IMR-90 (cell line): ENCODE measurements around the gene PCCA.

Experiments
- CHD1 ChIP-seq: IDR thresholded peaks from 2 replicates; pipeline ENCODE4 v1.6.1; 2012; ENCODE audit warnings: low read depth, low read length, improper control_type of control experiment
- CTCF ChIP-seq: conservative IDR thresholded peaks from 2 replicates; pipeline ENCODE4 v1.5.1; 2012; ENCODE audit warnings: mild to moderate bottlenecking, low read depth, low read length, improper control_type of control experiment
- FOS ChIP-seq: fragments of 150-350 bp; IDR thresholded peaks from 2 replicates; pipeline ENCODE4 v1.6.1; 2016; ENCODE audit warnings: low read depth, low read length
- MAFK ChIP-seq: IDR thresholded peaks from 2 replicates; pipeline ENCODE4 v1.6.1; 2012; ENCODE audit warnings: low read depth, low read length, improper control_type of control experiment
- MAZ ChIP-seq: IDR thresholded peaks from 2 replicates; pipeline ENCODE4 v1.6.1; 2012; ENCODE audit warnings: low read depth, mild to moderate bottlenecking, low read length, improper control_type of control experiment, moderate library complexity, borderline replicate concordance
- MXI1 ChIP-seq: IDR thresholded peaks from 2 replicates; pipeline ENCODE4 v1.6.1; 2012; ENCODE audit warnings: low read depth, mild to moderate bottlenecking, low read length, moderate library complexity, borderline replicate concordance
- POLR2A ChIP-seq: IDR thresholded peaks from 2 replicates; pipeline ENCODE4 v1.6.1; 2012; ENCODE audit warnings: mild to moderate bottlenecking, low read depth, low read length
- RAD21 ChIP-seq: IDR thresholded peaks from 2 replicates; pipeline ENCODE4 v1.6.1; 2012; ENCODE audit warnings: low read length, improper control_type of control experiment
- RCOR1 ChIP-seq: IDR thresholded peaks from 2 replicates; pipeline ENCODE4 v1.6.1; 2012; ENCODE audit warnings: mild to moderate bottlenecking, low read length, improper control_type of control experiment; ENCODE audit not compliant: insufficient replicate concordance
- RFX5 ChIP-seq: IDR thresholded peaks from 2 replicates; pipeline ENCODE4 v1.8.0; 2012; ENCODE audit warnings: low read depth, mild to moderate bottlenecking, low read length, moderate library complexity
- SMC3 ChIP-seq: fragments of 150-350 bp; IDR thresholded peaks from 2 replicates; pipeline ENCODE4 v1.6.1; 2016; ENCODE audit warnings: low read depth, mild to moderate bottlenecking, antibody characterized with exemption, low read length, moderate library complexity
- USF2 ChIP-seq: fragments of 150-350 bp; IDR thresholded peaks from 2 replicates; pipeline ENCODE4 v1.6.1; 2017; ENCODE audit warnings: mild to moderate bottlenecking, antibody characterized with exemption, low read length, low read depth
- TF ChIP-seq, protein P1 (sequence below): fragments of 150-350 bp; IDR thresholded peaks from 2 replicates; pipeline ENCODE4 v1.6.1; 2016; ENCODE audit warnings: low read depth, mild to moderate bottlenecking, low read length, moderate library complexity, borderline replicate concordance

- TF ChIP-seq MAFK = peak; percentile 81
- TF ChIP-seq CTCF = no peak
- TF ChIP-seq POLR2A = no peak
- TF ChIP-seq MXI1 = no peak
- TF ChIP-seq RFX5 = no peak
- TF ChIP-seq USF2 = no peak
- TF ChIP-seq MAZ = no peak
- no peak for TF ChIP-seq RAD21
- TF ChIP-seq, protein P1, sequence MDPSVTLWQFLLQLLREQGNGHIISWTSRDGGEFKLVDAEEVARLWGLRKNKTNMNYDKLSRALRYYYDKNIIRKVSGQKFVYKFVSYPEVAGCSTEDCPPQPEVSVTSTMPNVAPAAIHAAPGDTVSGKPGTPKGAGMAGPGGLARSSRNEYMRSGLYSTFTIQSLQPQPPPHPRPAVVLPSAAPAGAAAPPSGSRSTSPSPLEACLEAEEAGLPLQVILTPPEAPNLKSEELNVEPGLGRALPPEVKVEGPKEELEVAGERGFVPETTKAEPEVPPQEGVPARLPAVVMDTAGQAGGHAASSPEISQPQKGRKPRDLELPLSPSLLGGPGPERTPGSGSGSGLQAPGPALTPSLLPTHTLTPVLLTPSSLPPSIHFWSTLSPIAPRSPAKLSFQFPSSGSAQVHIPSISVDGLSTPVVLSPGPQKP = no peak
- no peak for TF ChIP-seq SMC3
- no peak for TF ChIP-seq CHD1
- no peak for TF ChIP-seq RCOR1
- no peak for TF ChIP-seq FOS
These were observed 475.7 kb downstream of the PCCA start for GRCh38 chr13:100564444-100565223.
